Neural cell (in vitro differentiated cells): ENCODE results near the gene CCNJ.

Experiments
- EP300 ChIP-seq: fragments of 450-650 bp; conservative IDR thresholded peaks from 2 replicates; pipeline ENCODE4 v1.6.1; 2014; ENCODE audit warnings: antibody characterized with exemption, mild to moderate bottlenecking, moderate library complexity; ENCODE audit not compliant: poor library complexity, severe bottlenecking
- EZH2 ChIP-seq: fragments of 200-600, 300-800 bp; shearing (Covaris generic), sonication (generic); IDR thresholded peaks from 2 replicates; pipeline ENCODE4 v1.6.1; 2014; ENCODE audit warnings: antibody characterized with exemption, low read length, borderline replicate concordance, mild to moderate bottlenecking; ENCODE audit not compliant: insufficient read depth, poor library complexity, severe bottlenecking
- MXI1 ChIP-seq: fragments of 450-650 bp; conservative IDR thresholded peaks from 2 replicates; pipeline ENCODE4 v1.6.1; 2014; ENCODE audit warnings: antibody characterized with exemption, mild to moderate bottlenecking; ENCODE audit not compliant: poor library complexity, severe bottlenecking
- POLR2AphosphoS5 ChIP-seq: IDR thresholded peaks from 2 replicates; pipeline ENCODE4 v1.6.1; 2012
- SMC3 ChIP-seq: fragments of 450-650 bp; conservative IDR thresholded peaks from 2 replicates; pipeline ENCODE4 v1.6.1; 2014; ENCODE audit warnings: antibody characterized with exemption, mild to moderate bottlenecking, moderate library complexity; ENCODE audit not compliant: poor library complexity
- TAF1 ChIP-seq: IDR thresholded peaks from 2 replicates; pipeline ENCODE4 v1.6.1; 2012; ENCODE audit warnings: low read depth
- TF ChIP-seq, protein P1 (sequence below): fragments of 450-650 bp; IDR thresholded peaks from 2 replicates; pipeline ENCODE4 v1.5.1; 2014; ENCODE audit warnings: antibody characterized with exemption, mild to moderate bottlenecking, moderate library complexity; ENCODE audit not compliant: poor library complexity, severe bottlenecking
- TF ChIP-seq, protein P2 (sequence below): IDR thresholded peaks from 2 replicates; pipeline ENCODE4 v1.6.1; 2012; ENCODE audit warnings: borderline replicate concordance

DNA sequence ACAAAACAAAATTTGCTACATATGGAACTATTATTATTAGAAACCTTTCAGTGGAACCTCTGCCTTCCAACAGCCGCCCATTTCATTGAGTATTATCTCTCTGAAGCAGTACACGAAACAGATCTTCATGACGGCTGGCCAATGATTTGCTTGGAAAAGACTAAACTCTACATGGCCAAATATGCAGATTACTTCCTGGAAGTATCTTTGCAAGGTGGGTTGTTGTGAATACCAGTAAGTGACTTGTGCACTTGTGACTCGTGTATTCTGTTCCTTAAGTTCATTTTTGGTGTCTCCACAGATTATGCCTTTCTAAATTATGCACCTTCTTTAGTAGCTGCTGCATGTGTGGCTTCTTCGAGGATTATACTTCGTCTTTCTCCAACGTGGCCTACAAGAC, 13.4 kb downstream of the CCNJ start:
- TF ChIP-seq POLR2AphosphoS5 = no peak
- TF ChIP-seq, protein P1, sequence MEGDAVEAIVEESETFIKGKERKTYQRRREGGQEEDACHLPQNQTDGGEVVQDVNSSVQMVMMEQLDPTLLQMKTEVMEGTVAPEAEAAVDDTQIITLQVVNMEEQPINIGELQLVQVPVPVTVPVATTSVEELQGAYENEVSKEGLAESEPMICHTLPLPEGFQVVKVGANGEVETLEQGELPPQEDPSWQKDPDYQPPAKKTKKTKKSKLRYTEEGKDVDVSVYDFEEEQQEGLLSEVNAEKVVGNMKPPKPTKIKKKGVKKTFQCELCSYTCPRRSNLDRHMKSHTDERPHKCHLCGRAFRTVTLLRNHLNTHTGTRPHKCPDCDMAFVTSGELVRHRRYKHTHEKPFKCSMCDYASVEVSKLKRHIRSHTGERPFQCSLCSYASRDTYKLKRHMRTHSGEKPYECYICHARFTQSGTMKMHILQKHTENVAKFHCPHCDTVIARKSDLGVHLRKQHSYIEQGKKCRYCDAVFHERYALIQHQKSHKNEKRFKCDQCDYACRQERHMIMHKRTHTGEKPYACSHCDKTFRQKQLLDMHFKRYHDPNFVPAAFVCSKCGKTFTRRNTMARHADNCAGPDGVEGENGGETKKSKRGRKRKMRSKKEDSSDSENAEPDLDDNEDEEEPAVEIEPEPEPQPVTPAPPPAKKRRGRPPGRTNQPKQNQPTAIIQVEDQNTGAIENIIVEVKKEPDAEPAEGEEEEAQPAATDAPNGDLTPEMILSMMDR = no peak
- TF ChIP-seq, protein P2, sequence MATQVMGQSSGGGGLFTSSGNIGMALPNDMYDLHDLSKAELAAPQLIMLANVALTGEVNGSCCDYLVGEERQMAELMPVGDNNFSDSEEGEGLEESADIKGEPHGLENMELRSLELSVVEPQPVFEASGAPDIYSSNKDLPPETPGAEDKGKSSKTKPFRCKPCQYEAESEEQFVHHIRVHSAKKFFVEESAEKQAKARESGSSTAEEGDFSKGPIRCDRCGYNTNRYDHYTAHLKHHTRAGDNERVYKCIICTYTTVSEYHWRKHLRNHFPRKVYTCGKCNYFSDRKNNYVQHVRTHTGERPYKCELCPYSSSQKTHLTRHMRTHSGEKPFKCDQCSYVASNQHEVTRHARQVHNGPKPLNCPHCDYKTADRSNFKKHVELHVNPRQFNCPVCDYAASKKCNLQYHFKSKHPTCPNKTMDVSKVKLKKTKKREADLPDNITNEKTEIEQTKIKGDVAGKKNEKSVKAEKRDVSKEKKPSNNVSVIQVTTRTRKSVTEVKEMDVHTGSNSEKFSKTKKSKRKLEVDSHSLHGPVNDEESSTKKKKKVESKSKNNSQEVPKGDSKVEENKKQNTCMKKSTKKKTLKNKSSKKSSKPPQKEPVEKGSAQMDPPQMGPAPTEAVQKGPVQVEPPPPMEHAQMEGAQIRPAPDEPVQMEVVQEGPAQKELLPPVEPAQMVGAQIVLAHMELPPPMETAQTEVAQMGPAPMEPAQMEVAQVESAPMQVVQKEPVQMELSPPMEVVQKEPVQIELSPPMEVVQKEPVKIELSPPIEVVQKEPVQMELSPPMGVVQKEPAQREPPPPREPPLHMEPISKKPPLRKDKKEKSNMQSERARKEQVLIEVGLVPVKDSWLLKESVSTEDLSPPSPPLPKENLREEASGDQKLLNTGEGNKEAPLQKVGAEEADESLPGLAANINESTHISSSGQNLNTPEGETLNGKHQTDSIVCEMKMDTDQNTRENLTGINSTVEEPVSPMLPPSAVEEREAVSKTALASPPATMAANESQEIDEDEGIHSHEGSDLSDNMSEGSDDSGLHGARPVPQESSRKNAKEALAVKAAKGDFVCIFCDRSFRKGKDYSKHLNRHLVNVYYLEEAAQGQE = no peak
- TF ChIP-seq TAF1 = no peak
- TF ChIP-seq EP300 = no peak
- TF ChIP-seq MXI1 = no peak
- no peak for TF ChIP-seq EZH2
- TF ChIP-seq SMC3 = no peak
